Karpas-422 (cell line): Measurements from ENCODE around the gene CISTR. TPM values are rescaled to one million over a fixed set of nuclear protein-coding genes. Genes with fewer than 3 reads are reported as not detected.

Source experiments
- DNase-seq: peaks from one replicate; pipeline ENCODE4 v3.0.0-alpha.2; 2015
- H2AFZ ChIP-seq: fragments of 200-600 bp; sonication (generic); 2 replicates; pipeline ENCODE4 v1.6.1; 2014; ENCODE audit warnings: antibody characterized with exemption, low read length, mixed read lengths
- H3K27ac ChIP-seq: fragments of 200-600 bp; sonication (generic); 2 replicates; pipeline ENCODE4 v1.5.1; 2014; ENCODE audit warnings: mild to moderate bottlenecking, low read length, moderate library complexity
- H3K27me3 ChIP-seq: fragments of 200-600 bp; sonication (generic); 2 replicates; pipeline ENCODE4 v1.6.1; 2014; ENCODE audit warnings: low read length, mixed read lengths
- H3K36me3 ChIP-seq: fragments of 200-600 bp; sonication (generic); 2 replicates; pipeline ENCODE4 v1.6.1; 2014; ENCODE audit warnings: low read length, mixed read lengths; ENCODE audit not compliant: insufficient read depth
- H3K4me1 ChIP-seq: fragments of 200-600 bp; sonication (generic); 2 replicates; pipeline ENCODE4 v1.6.1; 2014; ENCODE audit warnings: mild to moderate bottlenecking, low read length, mixed read lengths
- H3K4me2 ChIP-seq: fragments of 200-600 bp; sonication (generic); 2 replicates; pipeline ENCODE4 v1.6.1; 2014; ENCODE audit warnings: low read length, low read depth, mild to moderate bottlenecking; ENCODE audit not compliant: poor library complexity, severe bottlenecking
- H3K4me3 ChIP-seq: fragments of 200-600 bp; sonication (generic); 2 replicates; pipeline ENCODE4 v1.5.1; 2014; ENCODE audit warnings: mild to moderate bottlenecking, antibody characterized with exemption, low read length, mixed read lengths
- H3K79me2 ChIP-seq: fragments of 200-600 bp; sonication (generic); 2 replicates; pipeline ENCODE4 v1.6.1; 2014; ENCODE audit warnings: mild to moderate bottlenecking, low read length, mixed read lengths
- H3K9ac ChIP-seq: fragments of 200-600 bp; sonication (generic); 2 replicates; pipeline ENCODE4 v1.6.0; 2014; ENCODE audit warnings: low read length
- H3K9me2 ChIP-seq: fragments of 200-600 bp; sonication (generic), shearing (Covaris generic); replicated peaks from 2 replicates; pipeline ENCODE4 v1.6.0; 2014; ENCODE audit warnings: mild to moderate bottlenecking, low read length, moderate library complexity; ENCODE audit not compliant: insufficient read depth
- H3K9me3 ChIP-seq: fragments of 300-700, 200-600 bp; sonication (generic); 2 replicates; pipeline ENCODE4 v1.6.1; 2014; ENCODE audit warnings: low read length, mixed read lengths
- H4K20me1 ChIP-seq: fragments of 200-600 bp; sonication (generic); 2 replicates; pipeline ENCODE4 v1.6.1; 2014; ENCODE audit warnings: mild to moderate bottlenecking, antibody characterized with exemption, low read length, low read depth; ENCODE audit not compliant: insufficient read depth
- total RNA-seq: library from RNA; depleted of rRNA; stranded (reverse); fragments of >200 nt; shearing (Covaris generic); gene quantifications from 2 replicates; pipeline ENCODE4 v1.2.3, GENCODE V29; 2014; ENCODE audit warnings: low replicate concordance

CISTR gene
- total RNA-seq, 1 experiment from 2014 or later: not detected

GRCh38 chr12:53738406-53739213 is 13.2 kb downstream of the CISTR start:
- Histone ChIP-seq H3K4me3 (no peak overlapping the region), H3K27me3 (no peaks in the 10 kb centered on the region)
- no peak for DNase-seq

GRCh38 chr12:53737951-53738405 is 13.8 kb downstream of the CISTR start:
- Histone ChIP-seq H3K36me3 (no peaks in the 10 kb centered on the region), H3K9ac (no peak overlapping the region), H3K27me3 (no peaks in the 10 kb centered on the region), H4K20me1 (no peaks in the 10 kb centered on the region), H2AFZ (no peak overlapping the region), H3K27ac (no peak overlapping the region), H3K79me2 (no peaks in the 10 kb centered on the region), H3K9me2 (no peaks in the 10 kb centered on the region), H3K4me2 (no peak overlapping the region), H3K4me3 (no peak overlapping the region), H3K9me3 (no peaks in the 10 kb centered on the region), H3K4me1 (peaks cover under 1% of the 10 kb centered on the region; the same call in 1 of the 2 replicates)
- no peak for DNase-seq

More at GRCh38 chr12:53738406-53739213, 13.2 kb downstream of the CISTR start:
- Histone ChIP-seq H3K9me2 (no peaks in the 10 kb centered on the region), H3K36me3 (no peaks in the 10 kb centered on the region), H3K4me1 (peaks cover 6% of the 10 kb centered on the region), H4K20me1 (no peaks in the 10 kb centered on the region), H2AFZ (no peak overlapping the region), H3K79me2 (no peaks in the 10 kb centered on the region), H3K4me2 (no peak overlapping the region), H3K9ac (no peak overlapping the region), H3K9me3 (no peaks in the 10 kb centered on the region), H3K27ac (no peak overlapping the region)

- no peaks in the 10 kb centered on the region for H4K20me1 ChIP-seq
- no peak overlapping the region for H3K27ac ChIP-seq
- no peak for DNase-seq
- H3K9me2 ChIP-seq: no peaks in the 10 kb centered on the region
- H3K4me3 ChIP-seq: no peak overlapping the region
- no peaks in the 10 kb centered on the region for H3K79me2 ChIP-seq
- H3K36me3 ChIP-seq: no peaks in the 10 kb centered on the region
- H3K27me3 ChIP-seq: no peaks in the 10 kb centered on the region
- no peak overlapping the region for H2AFZ ChIP-seq
- H3K9me3 ChIP-seq: no peaks in the 10 kb centered on the region
- H3K4me1 ChIP-seq: no peaks in the 10 kb centered on the region
- no peak overlapping the region for H3K4me2 ChIP-seq
- H3K9ac ChIP-seq: no peak overlapping the region
Observed at GRCh38 chr12:53737093-53737808, 14.5 kb downstream of the CISTR start.

GRCh38 chr12:53736592-53736991 is 15.2 kb downstream of the CISTR start:
- no peak overlapping the region for H3K4me2 ChIP-seq
- H2AFZ ChIP-seq: no peak overlapping the region
- H3K9me2 ChIP-seq: no peaks in the 10 kb centered on the region
- H3K9me3 ChIP-seq: no peaks in the 10 kb centered on the region
- no peaks in the 10 kb centered on the region for H3K79me2 ChIP-seq
- H3K4me1 ChIP-seq: no peaks in the 10 kb centered on the region
- H3K27me3 ChIP-seq: no peaks in the 10 kb centered on the region
- H3K36me3 ChIP-seq: no peaks in the 10 kb centered on the region
- H3K4me3 ChIP-seq: no peak overlapping the region
- DNase-seq: no peak
- H3K27ac ChIP-seq: no peak overlapping the region
- H3K9ac ChIP-seq: no peak overlapping the region
- no peaks in the 10 kb centered on the region for H4K20me1 ChIP-seq

DNA sequence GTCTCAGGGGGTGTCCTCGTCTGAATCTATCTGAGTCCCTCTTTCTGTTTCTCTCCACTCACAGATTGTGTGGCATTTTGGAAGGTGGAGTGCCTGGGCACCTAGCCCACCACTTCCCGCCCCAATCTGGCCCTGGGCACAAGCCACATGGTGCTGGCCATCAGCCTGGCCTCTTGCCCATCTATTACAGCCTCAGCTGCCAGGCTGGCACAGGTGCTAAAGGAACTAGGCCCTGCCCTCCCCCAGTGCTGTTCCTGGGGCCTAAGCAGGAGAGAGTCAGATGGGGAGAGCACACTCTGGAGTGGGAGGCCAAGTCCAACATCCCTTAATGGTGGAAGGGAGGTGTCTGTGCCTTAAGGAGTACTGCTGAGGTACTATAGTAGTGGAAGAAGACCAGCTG is 16.2 kb downstream of the CISTR start:
- Histone ChIP-seq H3K9ac (no peak overlapping the region), H3K27me3 (no peaks in the 10 kb centered on the region), H3K9me2 (no peaks in the 10 kb centered on the region), H3K4me2 (no peak overlapping the region), H3K9me3 (no peaks in the 10 kb centered on the region), H4K20me1 (no peaks in the 10 kb centered on the region), H3K36me3 (no peaks in the 10 kb centered on the region), H3K4me3 (no peak overlapping the region), H2AFZ (no peak overlapping the region), H3K79me2 (no peaks in the 10 kb centered on the region), H3K27ac (no peak overlapping the region), H3K4me1 (no peaks in the 10 kb centered on the region)
- no peak for DNase-seq

DNA sequence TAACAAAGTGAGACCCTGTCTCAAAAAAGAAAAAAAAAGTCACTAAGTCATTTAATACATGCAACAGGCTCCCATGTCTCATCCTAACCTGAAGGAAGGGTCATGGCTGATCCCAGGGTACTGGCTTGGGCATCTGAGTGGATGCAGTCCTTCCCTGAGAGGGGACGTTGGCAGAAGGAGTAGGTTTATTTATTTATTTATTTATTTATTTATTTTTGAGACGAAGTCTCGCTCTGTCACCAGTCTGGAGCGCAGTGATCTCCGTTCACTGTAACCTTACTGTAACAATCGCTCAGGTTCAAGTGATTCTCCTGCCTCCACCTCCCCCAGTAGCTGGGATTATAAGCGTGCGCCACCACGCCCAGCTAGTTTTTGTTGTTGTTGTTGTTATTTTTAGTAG is 17.4 kb downstream of the CISTR start:
- no peak overlapping the region for H2AFZ ChIP-seq
- DNase-seq: no peak
- H3K36me3 ChIP-seq: no peaks in the 10 kb centered on the region

DNA sequence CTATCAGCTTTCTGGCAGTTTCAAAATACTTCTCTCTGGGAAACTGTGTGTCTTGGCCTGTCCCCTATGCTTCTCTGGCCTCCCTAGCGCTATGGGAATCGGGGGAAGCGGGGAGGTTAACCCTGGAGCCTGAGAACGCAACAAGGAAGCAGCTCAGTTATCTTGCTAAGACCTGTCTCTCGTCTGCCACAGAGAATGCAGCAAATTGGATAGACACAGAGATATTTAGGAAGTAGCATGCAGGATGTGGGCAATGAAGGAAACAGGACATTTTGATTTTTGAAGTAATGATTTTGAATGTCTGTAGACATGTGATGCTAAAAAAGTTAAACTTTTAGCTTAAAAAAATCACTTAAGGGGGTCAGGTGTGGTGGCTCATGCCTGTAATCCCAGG is 18.0 kb downstream of the CISTR start:
- no peaks in the 10 kb centered on the region for H3K9me3 ChIP-seq
- no peaks in the 10 kb centered on the region for H3K4me1 ChIP-seq
- H4K20me1 ChIP-seq: no peaks in the 10 kb centered on the region
- no peaks in the 10 kb centered on the region for H3K27me3 ChIP-seq
- H2AFZ ChIP-seq: no peak overlapping the region
- H3K9ac ChIP-seq: no peak overlapping the region
- no peaks in the 10 kb centered on the region; the same call in 1 of the 2 replicates for H3K9me2 ChIP-seq
- no peak for DNase-seq
- no peaks in the 10 kb centered on the region for H3K79me2 ChIP-seq
- H3K36me3 ChIP-seq: no peaks in the 10 kb centered on the region
- H3K4me2 ChIP-seq: no peak overlapping the region
- H3K27ac ChIP-seq: no peak overlapping the region
- H3K4me3 ChIP-seq: no peak overlapping the region

More for the DNA sequence above, 17.4 kb downstream of the CISTR start:
- Histone ChIP-seq H3K4me1 (no peaks in the 10 kb centered on the region), H3K4me3 (no peak overlapping the region), H4K20me1 (no peaks in the 10 kb centered on the region), H3K9ac (no peak overlapping the region), H3K9me3 (no peaks in the 10 kb centered on the region), H3K27me3 (no peaks in the 10 kb centered on the region), H3K4me2 (no peak overlapping the region), H3K79me2 (no peaks in the 10 kb centered on the region), H3K27ac (no peak overlapping the region), H3K9me2 (no peaks in the 10 kb centered on the region)

GRCh38 chr12:53733051-53733806 is 18.6 kb downstream of the CISTR start:
- Histone ChIP-seq H3K79me2 (no peaks in the 10 kb centered on the region), H3K4me1 (no peaks in the 10 kb centered on the region; the same call in 1 of the 2 replicates)

More at GRCh38 chr12:53733051-53733806, 18.6 kb downstream of the CISTR start:
- Histone ChIP-seq H3K36me3 (no peaks in the 10 kb centered on the region), H3K9ac (no peak overlapping the region), H2AFZ (no peak overlapping the region), H3K9me2 (no peaks in the 10 kb centered on the region; the same call in 1 of the 2 replicates), H3K9me3 (no peaks in the 10 kb centered on the region), H3K27ac (no peak overlapping the region), H3K27me3 (no peaks in the 10 kb centered on the region), H4K20me1 (no peaks in the 10 kb centered on the region), H3K4me2 (no peak overlapping the region), H3K4me3 (no peak overlapping the region)
- no peak for DNase-seq
